ENCODE results near the gene RAB8B.
"Not testable (repeated sequence)": the region's sequence is repeated elsewhere in the genome, so short reads cannot be mapped to it uniquely, and the experiment has no call there.

The RAB8B gene

GRCh38 chr15:63206079-63206478, 16.7 kb downstream of the RAB8B start (continued):
- TF ChIP-seq ZNF280C (tag by site-specific recombination; IDR thresholded peaks at IDR 0.05): no peak

- H3K9me3 ChIP-seq (ENCODE audit: control insufficient read depth, insufficient read depth, low read depth, low read length); H3K36me3 ChIP-seq (ENCODE audit: control insufficient read depth in 2 of 2, insufficient read depth in 1 of 2, low read length in 2 of 2); H3K4me1 ChIP-seq (ENCODE audit: control insufficient read depth, insufficient read depth, low read length); POLR2A ChIA-PET; H3K4me3 ChIP-seq (ENCODE audit: low read depth, low read length); CTCF ChIA-PET; H3K27ac ChIP-seq (ENCODE audit: extremely low read depth, low read depth, low read length): not testable (repeated sequence)
Observed at GRCh38 chr15:63208824-63209223, 19.4 kb downstream of the RAB8B start.

- ChIA-PET POLR2A (no interaction called here), CTCF (interaction anchor here (0.6 kb wide), 1 partner anchor 9 kb away, joined by 4 read pairs; no protein-coding TSS in a partner anchor)
- Histone ChIP-seq H3K36me3 (ENCODE audit: control insufficient read depth in 2 of 2, insufficient read depth in 1 of 2, low read length in 2 of 2) (no peaks in the 10 kb centered on the region), H3K27ac (ENCODE audit: extremely low read depth, low read depth, low read length) (peak overlapping the region; percentile 20; the same call in 1 of the 2 replicates), H3K9me3 (ENCODE audit: control insufficient read depth, insufficient read depth, low read depth, low read length) (no peaks in the 10 kb centered on the region), H3K4me1 (ENCODE audit: control insufficient read depth, insufficient read depth, low read length) (peaks cover 4% of the 10 kb centered on the region), H3K4me3 (ENCODE audit: low read depth, low read length) (no peak overlapping the region)
- TF ChIP-seq ZNF174 (tag by site-specific recombination; IDR thresholded peaks at IDR 0.05) (no peak), ZNF239 (tag by site-specific recombination; IDR thresholded peaks at IDR 0.05) (no peak), KLF16 (tag by site-specific recombination; IDR thresholded peaks at IDR 0.05) (no peak), ZNF571 (tag by site-specific recombination; IDR thresholded peaks at IDR 0.05) (no peak), ZBTB26 (tag by site-specific recombination; optimal IDR thresholded peaks at IDR 0.05) (no peak), ZNF639 (tag by site-specific recombination; IDR thresholded peaks at IDR 0.05) (no peak), ZNF776 (tag by site-specific recombination; IDR thresholded peaks at IDR 0.05; ENCODE audit: borderline replicate concordance) (no peak), MEIS1 (CRISPR knock-in tag; IDR thresholded peaks at IDR 0.05; ENCODE audit: borderline replicate concordance) (no peak), ZNF19 (tag by site-specific recombination; IDR thresholded peaks at IDR 0.05; ENCODE audit: low read depth) (no peak), YY2 (tag by site-specific recombination; IDR thresholded peaks at IDR 0.05) (no peak), ZBTB17 (tag by site-specific recombination; IDR thresholded peaks at IDR 0.05) (no peak), KLF8 (tag by site-specific recombination; IDR thresholded peaks at IDR 0.05) (no peak), ZNF473 (tag by site-specific recombination; IDR thresholded peaks at IDR 0.05) (no peak), ZNF76 (tag by site-specific recombination; IDR thresholded peaks at IDR 0.05; ENCODE audit: borderline replicate concordance, low read depth) (no peak), ZNF24 (tag by site-specific recombination; IDR thresholded peaks at IDR 0.05) (no peak), ZNF132 (tag by site-specific recombination; IDR thresholded peaks at IDR 0.05; ENCODE audit: borderline replicate concordance) (no peak), ZNF777 (tag by site-specific recombination; IDR thresholded peaks at IDR 0.05; ENCODE audit: borderline replicate concordance) (no peak), ZNF354C (tag by site-specific recombination; IDR thresholded peaks at IDR 0.05; ENCODE audit: borderline replicate concordance, low read depth) (no peak), HOXA7 (CRISPR knock-in tag; IDR thresholded peaks at IDR 0.05; ENCODE audit: borderline replicate concordance) (no peak), ZIC2 (tag by site-specific recombination; IDR thresholded peaks at IDR 0.05) (peak; percentile 40; the same call in 1 of the 2 replicates), HOXC10 (CRISPR knock-in tag; IDR thresholded peaks at IDR 0.05) (no peak), ZNF169 (tag by site-specific recombination; IDR thresholded peaks at IDR 0.05) (no peak), ZNF555 (tag by site-specific recombination; conservative IDR thresholded peaks at IDR 0.05) (no peak), ZNF660 (tag by site-specific recombination; IDR thresholded peaks at IDR 0.05) (no peak), OVOL3 (tag by site-specific recombination; IDR thresholded peaks at IDR 0.05) (0 out of 2 replicates have a peak, but pooled peaks have one; percentile 19), ZNF488 (tag by site-specific recombination; IDR thresholded peaks at IDR 0.05) (no peak), ZNF837 (tag by site-specific recombination; IDR thresholded peaks at IDR 0.05) (no peak)
Observed at GRCh38 chr15:63210151-63211091, 21.0 kb downstream of the RAB8B start.
